Trophoblast cell (in vitro differentiated cells and primary cell): ENCODE results near the gene MAML2.

Experiments
- DNase-seq, 2 donors: peaks; one replicate each; pipeline ENCODE4 v3.0.0-alpha.2; 2016
- H2AFZ ChIP-seq: 2 replicates; pipeline ENCODE4 v1.6.1; 2013; ENCODE audit warnings: low read length, moderate library complexity, mild to moderate bottlenecking; ENCODE audit not compliant: insufficient read depth, poor library complexity
- H2AK5ac ChIP-seq: 2 replicates; pipeline ENCODE4 v1.6.1; 2013; ENCODE audit warnings: mild to moderate bottlenecking, low read length
- H2BK120ac ChIP-seq: 2 replicates; pipeline ENCODE4 v1.6.1; 2013; ENCODE audit warnings: low read length, mild to moderate bottlenecking, moderate library complexity; ENCODE audit not compliant: insufficient read depth, poor library complexity
- H2BK12ac ChIP-seq: 2 replicates; pipeline ENCODE4 v1.6.1; 2013; ENCODE audit warnings: mild to moderate bottlenecking, low read length, moderate library complexity
- H2BK5ac ChIP-seq: 2 replicates; pipeline ENCODE4 v1.6.1; 2013; ENCODE audit warnings: low read length, low read depth, moderate library complexity, mild to moderate bottlenecking; ENCODE audit not compliant: poor library complexity
- H3K14ac ChIP-seq: 2 replicates; pipeline ENCODE4 v1.6.1; 2013; ENCODE audit warnings: mild to moderate bottlenecking, low read length
- H3K18ac ChIP-seq: 2 replicates; pipeline ENCODE4 v1.6.1; 2013; ENCODE audit warnings: mild to moderate bottlenecking, low read length
- H3K23ac ChIP-seq: 2 replicates; pipeline ENCODE4 v1.6.1; 2013; ENCODE audit warnings: low read length
- H3K27ac ChIP-seq: 2 replicates; pipeline ENCODE4 v1.5.1; 2013; ENCODE audit warnings: low read depth, mild to moderate bottlenecking, inconsistent platforms, low read length, moderate library complexity
- H3K27me3 ChIP-seq: 2 replicates; pipeline ENCODE4 v1.6.1; 2013; ENCODE audit warnings: inconsistent platforms, mild to moderate bottlenecking, low read length, moderate library complexity; ENCODE audit not compliant: insufficient read depth
- H3K36me3 ChIP-seq, 2 experiments: 1 replicate in 1 of 2; 2 replicates in 1 of 2; pipeline ENCODE4 v1.6.1; 2013; ENCODE audit warnings: low read length in 2 of 2, mild to moderate bottlenecking in 2 of 2, moderate library complexity in 1 of 2; ENCODE audit not compliant: insufficient read depth in 2 of 2, control insufficient read depth in 1 of 2
- H3K4ac ChIP-seq: 2 replicates; pipeline ENCODE4 v1.6.1; 2013; ENCODE audit warnings: low read depth, mild to moderate bottlenecking, low read length, moderate library complexity
- H3K4me1 ChIP-seq, 2 experiments: 1 replicate in 1 of 2; 2 replicates in 1 of 2; pipeline ENCODE4 v1.6.1; 2013; ENCODE audit warnings: low read length in 2 of 2, mild to moderate bottlenecking in 2 of 2, moderate library complexity in 1 of 2; ENCODE audit not compliant: insufficient read depth in 2 of 2, control insufficient read depth in 1 of 2
- H3K4me2 ChIP-seq: 2 replicates; pipeline ENCODE4 v1.6.1; 2013; ENCODE audit warnings: inconsistent platforms, mild to moderate bottlenecking, low read length, moderate library complexity
- H3K4me3 ChIP-seq: 2 replicates; pipeline ENCODE4 v1.5.1; 2013; ENCODE audit warnings: mild to moderate bottlenecking, low read depth, low read length, inconsistent platforms
- H3K79me1 ChIP-seq: one replicate; pipeline ENCODE4 v1.6.1; 2013; ENCODE audit warnings: low read length
- H3K79me2 ChIP-seq: 2 replicates; pipeline ENCODE4 v1.6.1; 2013; ENCODE audit warnings: low read length, mild to moderate bottlenecking; ENCODE audit not compliant: control insufficient read depth, insufficient read depth, poor library complexity
- H3K9ac ChIP-seq: 2 replicates; pipeline ENCODE4 v1.6.1; 2013; ENCODE audit warnings: mild to moderate bottlenecking, low read length
- H3K9me3 ChIP-seq: 2 replicates; pipeline ENCODE4 v1.6.1; 2013; ENCODE audit warnings: low read depth, mild to moderate bottlenecking, control low read depth, inconsistent platforms, low read length; ENCODE audit not compliant: insufficient read depth
- H4K12ac ChIP-seq: 2 replicates; pipeline ENCODE4 v1.6.1; 2013; ENCODE audit warnings: low read depth, mild to moderate bottlenecking, low read length, moderate library complexity
- H4K8ac ChIP-seq: 2 replicates; pipeline ENCODE4 v1.6.1; 2013; ENCODE audit warnings: low read depth, mild to moderate bottlenecking, low read length, moderate library complexity
- H4K91ac ChIP-seq: one replicate; pipeline ENCODE4 v1.6.1; 2013; ENCODE audit warnings: low read depth, mild to moderate bottlenecking, low read length, moderate library complexity
- WGBS: extraction: QIAGEN DNeasy Blood & Tissue Kit; methylation state at CpG from one replicate; pipeline ENCODE4 v1.1.7; 2013; ENCODE audit warnings: missing lambda C conversion rate; ENCODE audit not compliant: insufficient read length, insufficient coverage; ENCODE audit errors: extremely low coverage; 5-methylcytosine and 5-hydroxymethylcytosine counted together

MAML2 gene

GRCh38 chr11:96103721-96104120 lies 239.3 kb downstream of the MAML2 start:
- Histone ChIP-seq H4K12ac (no peak overlapping the region), H3K18ac (peak overlapping the region; percentile 30), H3K36me3 (no peaks in the 10 kb centered on the region), H3K4me2 (no peak overlapping the region), H3K4me3 (no peak overlapping the region), H3K9ac (no peak overlapping the region), H3K79me1 (peaks cover 39% of the 10 kb centered on the region), H3K4ac (peak overlapping the region; percentile 15), H3K14ac (peak overlapping the region; percentile 64), H3K9me3 (no peaks in the 10 kb centered on the region), H3K4me1 (peaks cover 10 to 13% of the 10 kb centered on the region in 2 experiments), H2BK12ac (peak overlapping the region; percentile 80), H2AK5ac (peak overlapping the region; percentile 55), H3K79me2 (peaks cover 4% of the 10 kb centered on the region), H2BK120ac (peak overlapping the region; percentile 44), H3K23ac (no peak overlapping the region), H2AFZ (no peak overlapping the region), H2BK5ac (peak overlapping the region; percentile 51), H4K91ac (peak overlapping the region; percentile 42), H3K27me3 (no peaks in the 10 kb centered on the region), H3K27ac (peak overlapping the region; percentile 7), H4K8ac (no peak overlapping the region)
- DNase-seq: no peak
- no CpG with 5 or more reads among the region's 6 CpGs for WGBS

- no peak overlapping the region for H4K12ac ChIP-seq
- H3K79me2 ChIP-seq: peaks cover 7% of the 10 kb centered on the region
- H2AK5ac ChIP-seq: no peak overlapping the region
- H3K9ac ChIP-seq: no peak overlapping the region
- H3K4me2 ChIP-seq: no peak overlapping the region
- peak overlapping the region; percentile 47 for H4K91ac ChIP-seq
- no peak overlapping the region for H3K23ac ChIP-seq
- no peak for DNase-seq
- H3K18ac ChIP-seq: no peak overlapping the region
- H3K79me1 ChIP-seq: peaks cover 44% of the 10 kb centered on the region
- no peak overlapping the region for H3K4me3 ChIP-seq
- H3K36me3 ChIP-seq: no peaks in the 10 kb centered on the region
- H3K9me3 ChIP-seq: no peaks in the 10 kb centered on the region
- H2BK120ac ChIP-seq: no peak overlapping the region
- H3K27me3 ChIP-seq: no peaks in the 10 kb centered on the region
- H4K8ac ChIP-seq: no peak overlapping the region
- no peak overlapping the region for H3K14ac ChIP-seq
- H3K4me1 ChIP-seq: peaks cover 16 to 19% of the 10 kb centered on the region in 2 experiments
- H3K4ac ChIP-seq: no peak overlapping the region
- no peak overlapping the region for H2AFZ ChIP-seq
- H3K27ac ChIP-seq: peak overlapping the region; percentile 7
- H2BK12ac ChIP-seq: peak overlapping the region; percentile 20
- no peak overlapping the region for H2BK5ac ChIP-seq
- WGBS: no CpG with 5 or more reads among the region's 1 CpG
Observed at GRCh38 chr11:96103102-96103501, 239.9 kb downstream of the MAML2 start.

- H3K4ac ChIP-seq: no peak overlapping the region
- H3K23ac ChIP-seq: no peak overlapping the region
- H3K9me3 ChIP-seq: no peaks in the 10 kb centered on the region
- H3K4me2 ChIP-seq: no peak overlapping the region
- H2AFZ ChIP-seq: no peak overlapping the region
- no peak overlapping the region for H4K8ac ChIP-seq
- H3K79me2 ChIP-seq: peaks cover 11% of the 10 kb centered on the region
- no peaks in the 10 kb centered on the region for H3K36me3 ChIP-seq
- DNase-seq: peak in 1 of 2 donors; percentile 24
- H3K27me3 ChIP-seq: no peaks in the 10 kb centered on the region
- no peak overlapping the region for H4K12ac ChIP-seq
- peak overlapping the region; percentile 7 for H3K27ac ChIP-seq
- no peak overlapping the region for H3K18ac ChIP-seq
- H2BK12ac ChIP-seq: no peak overlapping the region
- peaks cover 19 to 23% of the 10 kb centered on the region in 2 experiments for H3K4me1 ChIP-seq
- H2AK5ac ChIP-seq: no peak overlapping the region
- H3K4me3 ChIP-seq: no peak overlapping the region
- no peak overlapping the region for H2BK5ac ChIP-seq
- WGBS: no CpG with 5 or more reads among the region's 2 CpGs
- no peak overlapping the region for H3K14ac ChIP-seq
- H2BK120ac ChIP-seq: no peak overlapping the region
- H3K79me1 ChIP-seq: peaks cover 48% of the 10 kb centered on the region
- H3K9ac ChIP-seq: no peak overlapping the region
- no peak overlapping the region for H4K91ac ChIP-seq
Observed at GRCh38 chr11:96102664-96103078, 240.3 kb downstream of the MAML2 start.

GRCh38 chr11:96101146-96101545 lies 241.8 kb downstream of the MAML2 start:
- Histone ChIP-seq H3K9me3 (no peaks in the 10 kb centered on the region), H3K23ac (no peak overlapping the region), H3K4me3 (no peak overlapping the region), H3K27me3 (no peaks in the 10 kb centered on the region), H2BK120ac (peak overlapping the region; percentile 36), H3K14ac (no peak overlapping the region), H2BK5ac (peak overlapping the region; percentile 50), H3K36me3 (no peaks in the 10 kb centered on the region), H2AK5ac (no peak overlapping the region), H2AFZ (no peak overlapping the region), H3K4ac (peak overlapping the region; percentile 43), H3K4me1 (peaks cover 25 to 30% of the 10 kb centered on the region in 2 experiments), H3K79me1 (peaks cover 51% of the 10 kb centered on the region), H4K8ac (peak overlapping the region; percentile 48), H2BK12ac (no peak overlapping the region), H3K4me2 (no peak overlapping the region), H4K91ac (no peak overlapping the region), H3K79me2 (peaks cover 13% of the 10 kb centered on the region), H4K12ac (no peak overlapping the region), H3K27ac (peak overlapping the region; percentile 49), H3K9ac (no peak overlapping the region), H3K18ac (no peak overlapping the region)
- no CpG with 5 or more reads among the region's 4 CpGs for WGBS
- peak in 1 of 2 donors; percentile 8 for DNase-seq
